HEK293 (cell line): Measurements from ENCODE around the gene TRDMT1.

ENCODE experiments used
- CTCF ChIA-PET: fragments of 350-600 bp; formaldehyde crosslinking; extraction: SDS; loops from one replicate; lab custom pipeline; 2021; ENCODE audit warnings: antibody characterized with exemption; lab: Yijun Ruan, JAX
- POLR2A ChIA-PET: fragments of 300-600 bp; formaldehyde crosslinking; extraction: SDS; loops from one replicate; lab custom pipeline; 2020; ENCODE audit warnings: antibody characterized with exemption, inconsistent platforms; lab: Yijun Ruan, JAX
- H3K27ac ChIP-seq: fragments of 200-500 bp; sonication (Bioruptor generic); 2 replicates; pipeline ENCODE4 v1.5.1; 2014; ENCODE audit warnings: low read depth, low read length, control low read depth, inconsistent platforms; ENCODE audit errors: extremely low read depth
- H3K36me3 ChIP-seq, 2 experiments: fragments of 200-500 bp in 1 of 2; sonication (Bioruptor generic) in 1 of 2; 1 replicate in 1 of 2; 2 replicates in 1 of 2; pipeline ENCODE4 v1.5.1; 2014 to 2017; ENCODE audit warnings: inconsistent platforms in 2 of 2, low read length in 2 of 2; ENCODE audit not compliant: control insufficient read depth in 2 of 2, insufficient read depth in 1 of 2
- H3K4me1 ChIP-seq: fragments of 200-500 bp; sonication (Bioruptor generic); 2 replicates; pipeline ENCODE4 v1.5.1; 2014; ENCODE audit warnings: mild to moderate bottlenecking, low read length, inconsistent platforms; ENCODE audit not compliant: control insufficient read depth, insufficient read depth
- H3K4me3 ChIP-seq: 2 replicates; pipeline ENCODE4 v1.5.1; 2011; ENCODE audit warnings: low read depth, mild to moderate bottlenecking, control low read depth, low read length, moderate library complexity
- H3K9me3 ChIP-seq: fragments of 200-500 bp; sonication (Bioruptor generic); 2 replicates; pipeline ENCODE4 v1.5.1; 2014; ENCODE audit warnings: low read depth, low read length, inconsistent platforms; ENCODE audit not compliant: control insufficient read depth, insufficient read depth
- GLIS1 ChIP-seq: fragments of 450-650 bp; formaldehyde crosslinking; IDR thresholded peaks from 2 replicates; pipeline ENCODE4 v1.5.1; 2016; ENCODE audit warnings: missing biosample characterization, missing genetic modification characterization
- HOXA7 ChIP-seq: sonication (generic); formaldehyde crosslinking; IDR thresholded peaks from 2 replicates; pipeline ENCODE4 v1.8.1; 2022; ENCODE audit warnings: missing genetic modification reagents, borderline replicate concordance
- OSR2 ChIP-seq: fragments of 450-650 bp; formaldehyde crosslinking; IDR thresholded peaks from 2 replicates; pipeline ENCODE4 v1.5.1; 2016; ENCODE audit warnings: missing biosample characterization, missing genetic modification characterization
- REPIN1 ChIP-seq: fragments of 450-650 bp; formaldehyde crosslinking; IDR thresholded peaks from 2 replicates; pipeline ENCODE4 v1.5.1; 2017; ENCODE audit warnings: missing biosample characterization, missing genetic modification characterization, low read depth
- SALL2 ChIP-seq: fragments of 450-650 bp; formaldehyde crosslinking; IDR thresholded peaks from 2 replicates; pipeline ENCODE4 v1.5.0; 2017; ENCODE audit warnings: missing biosample characterization, mild to moderate bottlenecking, missing genetic modification characterization, borderline replicate concordance
- SCRT2 ChIP-seq: fragments of 450-650 bp; formaldehyde crosslinking; IDR thresholded peaks from 2 replicates; pipeline ENCODE4 v1.5.1; 2016; ENCODE audit warnings: missing biosample characterization, missing genetic modification characterization
- WT1 ChIP-seq: fragments of 450-650 bp; formaldehyde crosslinking; IDR thresholded peaks from 2 replicates; pipeline ENCODE4 v1.5.1; 2016; ENCODE audit warnings: missing biosample characterization, missing genetic modification characterization
- YY2 ChIP-seq: fragments of 450-650 bp; formaldehyde crosslinking; IDR thresholded peaks from 2 replicates; pipeline ENCODE4 v1.5.1; 2016; ENCODE audit warnings: missing biosample characterization, missing genetic modification characterization
- ZFP69B ChIP-seq: fragments of 450-650 bp; formaldehyde crosslinking; IDR thresholded peaks from 2 replicates; pipeline ENCODE4 v1.5.1; 2016; ENCODE audit warnings: missing biosample characterization, missing genetic modification characterization
- ZNF335 ChIP-seq: fragments of 450-650 bp; formaldehyde crosslinking; conservative IDR thresholded peaks from 2 replicates; pipeline ENCODE4 v1.5.1; 2016; ENCODE audit warnings: missing biosample characterization, missing genetic modification characterization
- ZNF366 ChIP-seq: fragments of 450-650 bp; formaldehyde crosslinking; conservative IDR thresholded peaks from 2 replicates; pipeline ENCODE4 v1.5.1; 2016; ENCODE audit warnings: missing biosample characterization, missing genetic modification characterization
- ZNF394 ChIP-seq: fragments of 450-650 bp; formaldehyde crosslinking; IDR thresholded peaks from 2 replicates; pipeline ENCODE4 v1.5.1; 2016; ENCODE audit warnings: missing biosample characterization, missing genetic modification characterization, mild to moderate bottlenecking, moderate library complexity, borderline replicate concordance
- ZNF521 ChIP-seq: fragments of 450-650 bp; formaldehyde crosslinking; IDR thresholded peaks from 2 replicates; pipeline ENCODE4 v1.5.1; 2017; ENCODE audit warnings: missing biosample characterization, mild to moderate bottlenecking, missing genetic modification characterization
- ZNF624 ChIP-seq: fragments of 450-650 bp; formaldehyde crosslinking; IDR thresholded peaks from 2 replicates; pipeline ENCODE4 v1.5.1; 2017; ENCODE audit warnings: missing biosample characterization, missing genetic modification characterization
- ZNF677 ChIP-seq: fragments of 450-650 bp; IDR thresholded peaks from 2 replicates; pipeline ENCODE4 v1.5.0; 2018; ENCODE audit warnings: missing biosample characterization, mild to moderate bottlenecking, missing genetic modification characterization, moderate library complexity
- TF ChIP-seq, protein P1 (sequence below): fragments of 450-650 bp; formaldehyde crosslinking; IDR thresholded peaks from 2 replicates; pipeline ENCODE4 v1.5.1; 2016; ENCODE audit warnings: missing biosample characterization, missing genetic modification characterization
- TF ChIP-seq, protein P2 (sequence below): fragments of 450-650 bp; formaldehyde crosslinking; IDR thresholded peaks from 2 replicates; pipeline ENCODE4 v1.5.1; 2016; ENCODE audit warnings: missing biosample characterization, missing genetic modification characterization

TRDMT1 gene

DNA sequence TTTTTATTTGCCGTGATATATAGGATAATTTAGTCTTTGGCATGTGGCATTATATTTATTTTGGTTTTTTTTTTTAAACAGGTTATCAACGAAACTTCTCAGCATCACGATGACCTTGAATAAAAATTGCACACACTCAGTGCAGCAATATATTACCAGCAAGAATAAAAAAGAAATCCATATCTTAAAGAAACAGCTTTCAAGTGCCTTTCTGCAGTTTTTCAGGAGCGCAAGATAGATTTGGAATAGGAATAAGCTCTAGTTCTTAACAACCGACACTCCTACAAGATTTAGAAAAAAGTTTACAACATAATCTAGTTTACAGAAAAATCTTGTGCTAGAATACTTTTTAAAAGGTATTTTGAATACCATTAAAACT is 35.7 kb upstream of the TRDMT1 start:
- H3K4me1 ChIP-seq, result peaks cover 1% of the 10 kb centered on the region
- no peak overlapping the region for H3K27ac ChIP-seq
- TF ChIP-seq ZFP69B (tag by site-specific recombination) (no peak), SALL2 (tag by site-specific recombination) (no peak), YY2 (tag by site-specific recombination) (no peak), ZNF677 (no peak), GLIS1 (tag by site-specific recombination) (no peak), REPIN1 (tag by site-specific recombination) (no peak), HOXA7 (CRISPR knock-in tag) (no peak), ZNF366 (tag by site-specific recombination) (no peak), ZNF521 (tag by site-specific recombination) (no peak), WT1 (tag by site-specific recombination) (no peak), ZNF335 (tag by site-specific recombination) (no peak), ZNF394 (tag by site-specific recombination) (no peak)
- TF ChIP-seq, protein P1, sequence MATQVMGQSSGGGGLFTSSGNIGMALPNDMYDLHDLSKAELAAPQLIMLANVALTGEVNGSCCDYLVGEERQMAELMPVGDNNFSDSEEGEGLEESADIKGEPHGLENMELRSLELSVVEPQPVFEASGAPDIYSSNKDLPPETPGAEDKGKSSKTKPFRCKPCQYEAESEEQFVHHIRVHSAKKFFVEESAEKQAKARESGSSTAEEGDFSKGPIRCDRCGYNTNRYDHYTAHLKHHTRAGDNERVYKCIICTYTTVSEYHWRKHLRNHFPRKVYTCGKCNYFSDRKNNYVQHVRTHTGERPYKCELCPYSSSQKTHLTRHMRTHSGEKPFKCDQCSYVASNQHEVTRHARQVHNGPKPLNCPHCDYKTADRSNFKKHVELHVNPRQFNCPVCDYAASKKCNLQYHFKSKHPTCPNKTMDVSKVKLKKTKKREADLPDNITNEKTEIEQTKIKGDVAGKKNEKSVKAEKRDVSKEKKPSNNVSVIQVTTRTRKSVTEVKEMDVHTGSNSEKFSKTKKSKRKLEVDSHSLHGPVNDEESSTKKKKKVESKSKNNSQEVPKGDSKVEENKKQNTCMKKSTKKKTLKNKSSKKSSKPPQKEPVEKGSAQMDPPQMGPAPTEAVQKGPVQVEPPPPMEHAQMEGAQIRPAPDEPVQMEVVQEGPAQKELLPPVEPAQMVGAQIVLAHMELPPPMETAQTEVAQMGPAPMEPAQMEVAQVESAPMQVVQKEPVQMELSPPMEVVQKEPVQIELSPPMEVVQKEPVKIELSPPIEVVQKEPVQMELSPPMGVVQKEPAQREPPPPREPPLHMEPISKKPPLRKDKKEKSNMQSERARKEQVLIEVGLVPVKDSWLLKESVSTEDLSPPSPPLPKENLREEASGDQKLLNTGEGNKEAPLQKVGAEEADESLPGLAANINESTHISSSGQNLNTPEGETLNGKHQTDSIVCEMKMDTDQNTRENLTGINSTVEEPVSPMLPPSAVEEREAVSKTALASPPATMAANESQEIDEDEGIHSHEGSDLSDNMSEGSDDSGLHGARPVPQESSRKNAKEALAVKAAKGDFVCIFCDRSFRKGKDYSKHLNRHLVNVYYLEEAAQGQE (tag by site-specific recombination), result no peak
- TF ChIP-seq, protein P2, sequence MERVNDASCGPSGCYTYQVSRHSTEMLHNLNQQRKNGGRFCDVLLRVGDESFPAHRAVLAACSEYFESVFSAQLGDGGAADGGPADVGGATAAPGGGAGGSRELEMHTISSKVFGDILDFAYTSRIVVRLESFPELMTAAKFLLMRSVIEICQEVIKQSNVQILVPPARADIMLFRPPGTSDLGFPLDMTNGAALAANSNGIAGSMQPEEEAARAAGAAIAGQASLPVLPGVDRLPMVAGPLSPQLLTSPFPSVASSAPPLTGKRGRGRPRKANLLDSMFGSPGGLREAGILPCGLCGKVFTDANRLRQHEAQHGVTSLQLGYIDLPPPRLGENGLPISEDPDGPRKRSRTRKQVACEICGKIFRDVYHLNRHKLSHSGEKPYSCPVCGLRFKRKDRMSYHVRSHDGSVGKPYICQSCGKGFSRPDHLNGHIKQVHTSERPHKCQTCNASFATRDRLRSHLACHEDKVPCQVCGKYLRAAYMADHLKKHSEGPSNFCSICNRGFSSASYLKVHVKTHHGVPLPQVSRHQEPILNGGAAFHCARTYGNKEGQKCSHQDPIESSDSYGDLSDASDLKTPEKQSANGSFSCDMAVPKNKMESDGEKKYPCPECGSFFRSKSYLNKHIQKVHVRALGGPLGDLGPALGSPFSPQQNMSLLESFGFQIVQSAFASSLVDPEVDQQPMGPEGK (tag by site-specific recombination), result no peak
- TF ChIP-seq, all 188 proteins: peak for 0
- CTCF ChIA-PET, result interaction anchor here (0.8 to 1.4 kb wide), 3 partner anchors 20 to 384 kb away, joined by 3 to 5 read pairs (median 3); no protein-coding TSS in a partner anchor
- no peak overlapping the region for H3K4me3 ChIP-seq
- POLR2A ChIA-PET, result interaction anchor here (0.7 to 0.9 kb wide), 2 partner anchors 114 to 420 kb away, joined by 3 read pairs; partner anchors contain the start of gene RSU1
- H3K9me3 ChIP-seq, result no peaks in the 10 kb centered on the region
- H3K36me3 ChIP-seq, result peaks cover 48 to 59% of the 10 kb centered on the region in 2 experiments

DNA sequence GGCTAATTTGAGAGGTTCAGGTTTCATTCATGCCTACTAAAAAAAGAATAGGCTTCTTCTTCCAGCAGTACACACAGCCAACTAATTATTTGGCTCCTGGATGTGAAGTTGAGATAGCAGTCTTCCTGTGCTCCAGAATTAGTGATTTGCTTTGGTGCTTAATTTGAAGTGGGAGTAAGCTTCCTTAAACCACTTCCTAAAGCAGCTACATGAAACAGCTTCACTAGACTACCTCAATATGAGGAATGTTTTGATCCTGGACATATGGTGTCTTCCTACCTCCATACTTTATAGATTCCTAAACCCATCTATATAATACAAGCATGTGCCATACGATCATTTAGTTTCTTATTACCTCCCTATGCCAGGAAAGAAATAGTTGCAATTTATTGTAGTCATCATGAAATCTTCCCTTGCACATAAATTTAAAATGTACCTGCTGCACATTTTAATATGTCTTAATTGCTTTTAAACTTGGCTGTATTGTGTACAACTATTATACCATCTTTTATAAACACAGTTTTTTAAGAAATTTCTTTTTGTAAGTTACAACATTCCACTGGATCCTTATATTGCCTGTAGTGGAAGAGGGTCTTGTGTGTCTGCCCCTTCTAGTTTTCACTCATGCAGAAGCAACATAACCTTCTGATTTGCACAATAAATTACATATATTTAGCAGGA is 35.1 kb upstream of the TRDMT1 start:
- TF ChIP-seq SCRT2, result no peak
- TF ChIP-seq ZNF521 (tag by site-specific recombination), result no peak
- TF ChIP-seq ZNF624 (tag by site-specific recombination), result no peak
- peak; percentile 60 for TF ChIP-seq OSR2 (tag by site-specific recombination)
- no peak overlapping the region for H3K4me3 ChIP-seq
- peaks cover 6% of the 10 kb centered on the region for H3K4me1 ChIP-seq
- ChIA-PET CTCF (interaction anchor here (0.7 to 1.0 kb wide), 2 partner anchors 228 to 384 kb away, joined by 3 read pairs; no protein-coding TSS in a partner anchor), POLR2A (no interaction called here)
- peaks cover 53 to 64% of the 10 kb centered on the region in 2 experiments for H3K36me3 ChIP-seq
- H3K27ac ChIP-seq, result no peak overlapping the region
- no peaks in the 10 kb centered on the region for H3K9me3 ChIP-seq
